Endothelial cell of umbilical vein (primary cell): ENCODE measurements around the gene HIRA.

Experiments used
- MYC ChIP-seq: IDR thresholded peaks from one replicate; pipeline ENCODE4 v1.6.1; 2011; ENCODE audit warnings: mild to moderate bottlenecking, low read depth, low read length
- POLR2AphosphoS5 ChIP-seq: IDR thresholded peaks from 2 replicates; pipeline ENCODE4 v1.6.1; 2012; ENCODE audit warnings: low read depth, mild to moderate bottlenecking, control low read depth, low read length, moderate library complexity; ENCODE audit not compliant: insufficient read depth
- TF ChIP-seq, protein P1 (sequence below), 2 donors: IDR thresholded peaks; 1 replicate in 1 of 2; 2 replicates in 1 of 2; pipeline ENCODE4 v1.5.1; 2011; ENCODE audit warnings: low read length in 2 of 2, mild to moderate bottlenecking in 2 of 2, moderate library complexity in 2 of 2, control low read depth in 1 of 2, inconsistent platforms in 1 of 2, low read depth in 1 of 2; ENCODE audit not compliant: insufficient read depth in 1 of 2; ENCODE audit errors: extremely low read depth in 1 of 2

DNA sequence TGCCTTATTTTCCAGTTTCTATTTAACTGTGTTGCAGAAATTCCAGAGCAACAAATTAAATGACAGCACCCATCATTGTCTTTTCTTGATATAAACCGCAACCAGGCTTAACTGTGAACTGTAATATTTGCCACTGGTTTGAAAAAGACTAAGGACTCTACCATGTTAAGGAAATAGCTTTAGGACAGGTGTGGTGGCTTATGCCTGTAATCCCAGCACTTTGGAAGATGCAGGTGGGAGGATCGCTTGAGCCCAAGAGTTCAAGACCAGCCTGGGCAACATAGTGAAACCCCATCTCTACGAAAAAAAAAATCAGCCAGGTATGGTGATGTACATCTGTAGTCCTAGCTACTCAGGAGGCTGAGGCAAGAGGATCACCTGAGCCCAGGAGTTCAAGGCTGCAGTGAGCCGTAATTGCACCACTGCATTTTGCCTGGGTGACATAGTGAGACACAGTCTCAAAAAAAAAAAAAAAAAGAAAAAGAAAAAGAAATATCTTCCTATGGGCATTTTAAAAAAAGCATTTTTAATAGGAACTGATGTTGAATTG lies 28.8 kb downstream of the HIRA start:
- TF ChIP-seq, protein P1, sequence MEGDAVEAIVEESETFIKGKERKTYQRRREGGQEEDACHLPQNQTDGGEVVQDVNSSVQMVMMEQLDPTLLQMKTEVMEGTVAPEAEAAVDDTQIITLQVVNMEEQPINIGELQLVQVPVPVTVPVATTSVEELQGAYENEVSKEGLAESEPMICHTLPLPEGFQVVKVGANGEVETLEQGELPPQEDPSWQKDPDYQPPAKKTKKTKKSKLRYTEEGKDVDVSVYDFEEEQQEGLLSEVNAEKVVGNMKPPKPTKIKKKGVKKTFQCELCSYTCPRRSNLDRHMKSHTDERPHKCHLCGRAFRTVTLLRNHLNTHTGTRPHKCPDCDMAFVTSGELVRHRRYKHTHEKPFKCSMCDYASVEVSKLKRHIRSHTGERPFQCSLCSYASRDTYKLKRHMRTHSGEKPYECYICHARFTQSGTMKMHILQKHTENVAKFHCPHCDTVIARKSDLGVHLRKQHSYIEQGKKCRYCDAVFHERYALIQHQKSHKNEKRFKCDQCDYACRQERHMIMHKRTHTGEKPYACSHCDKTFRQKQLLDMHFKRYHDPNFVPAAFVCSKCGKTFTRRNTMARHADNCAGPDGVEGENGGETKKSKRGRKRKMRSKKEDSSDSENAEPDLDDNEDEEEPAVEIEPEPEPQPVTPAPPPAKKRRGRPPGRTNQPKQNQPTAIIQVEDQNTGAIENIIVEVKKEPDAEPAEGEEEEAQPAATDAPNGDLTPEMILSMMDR (IDR thresholded peaks at IDR 0.05; ENCODE audit: extremely low read depth in 1 of 2, insufficient read depth in 1 of 2, low read depth in 1 of 2, low read length in 2 of 2) = no peak
- TF ChIP-seq POLR2AphosphoS5 (no peak), MYC (no peak)
